Naive thymus-derived CD4-positive, alpha-beta T cell (primary cell): ENCODE measurements around the gene PADI4. TPM values are rescaled to one million over a fixed set of nuclear protein-coding genes. Genes with fewer than 3 reads are reported as not detected.

Source experiments
- ATAC-seq: fragments of 150-1000 bp; cut with Tn5 transposase; 2 replicates; pipeline ENCODE4 v1.10.0; 2021; ENCODE audit warnings: mild to moderate bottlenecking, moderate library complexity
- CTCF ChIA-PET: fragments of 350-600 bp; sonication (Branson Sonifier 250); formaldehyde crosslinking; loops from one replicate; lab custom pipeline; 2021; ENCODE audit warnings: antibody characterized with exemption; lab: Charles Lee
- POLR2A ChIA-PET: fragments of 350-600 bp; sonication (Branson Sonifier 250); formaldehyde crosslinking; loops from one replicate; lab custom pipeline; 2021; ENCODE audit warnings: antibody characterized with exemption, inconsistent platforms; lab: Charles Lee
- DNase-seq, 9 donors: peaks; one replicate each; pipeline versions ENCODE4 v3.0.0 to v3.0.0-alpha.2; 2020 to 2022; ENCODE audit warnings: mixed read lengths in 1 of 9
- H3K27ac ChIP-seq: one replicate; pipeline ENCODE4 v1.7.0; 2013; ENCODE audit warnings: mild to moderate bottlenecking, low read depth, low read length, moderate library complexity
- H3K27me3 ChIP-seq, 2 donors: one replicate each; pipeline ENCODE4 v1.7.0; 2013; ENCODE audit warnings: low read length in 2 of 2, mild to moderate bottlenecking in 2 of 2, moderate library complexity in 2 of 2; ENCODE audit not compliant: control insufficient read depth in 2 of 2, insufficient read depth in 2 of 2
- H3K36me3 ChIP-seq, 3 experiments: 1 replicate in 2 of 3; 2 replicates in 1 of 3; pipeline ENCODE4 v1.7.0; 2013; ENCODE audit warnings: low read length in 3 of 3, mild to moderate bottlenecking in 3 of 3, moderate library complexity in 1 of 3; ENCODE audit not compliant: insufficient read depth in 3 of 3, control insufficient read depth in 2 of 3
- H3K4me1 ChIP-seq, 2 donors: one replicate each; pipeline ENCODE4 v1.7.0; 2013; ENCODE audit warnings: low read length in 2 of 2, mild to moderate bottlenecking in 2 of 2, moderate library complexity in 1 of 2; ENCODE audit not compliant: control insufficient read depth in 2 of 2, insufficient read depth in 2 of 2
- H3K4me3 ChIP-seq: 2 replicates; pipeline ENCODE4 v1.7.0; 2013; ENCODE audit warnings: mild to moderate bottlenecking, low read length
- H3K9me3 ChIP-seq, 3 experiments: 1 replicate in 2 of 3; 2 replicates in 1 of 3; pipeline ENCODE4 v1.7.0; 2013; ENCODE audit warnings: low read length in 3 of 3; ENCODE audit not compliant: control insufficient read depth in 2 of 3
- H3K27ac Mint-ChIP-seq, 9 donors: one replicate each; pipeline ENCODE4 v1.8.0; 2020 to 2022; ENCODE audit warnings: mixed read lengths in 9 of 9, mild to moderate bottlenecking in 8 of 9, moderate library complexity in 5 of 9, inconsistent platforms in 2 of 9
- H3K27me3 Mint-ChIP-seq, 5 donors: one replicate each; pipeline ENCODE4 v1.8.0; 2021 to 2022; ENCODE audit warnings: mixed read lengths in 5 of 5, mild to moderate bottlenecking in 1 of 5
- H3K36me3 Mint-ChIP-seq, 5 donors: one replicate each; pipeline ENCODE4 v1.8.0; 2020 to 2022; ENCODE audit warnings: mixed read lengths in 5 of 5, mild to moderate bottlenecking in 3 of 5, inconsistent platforms in 1 of 5
- H3K4me1 Mint-ChIP-seq, 7 donors: one replicate each; pipeline ENCODE4 v1.8.0; 2020 to 2022; ENCODE audit warnings: mixed read lengths in 7 of 7, mild to moderate bottlenecking in 3 of 7, inconsistent platforms in 1 of 7
- H3K4me3 Mint-ChIP-seq, 10 donors: one replicate each; pipeline ENCODE4 v1.8.0; 2020 to 2022; ENCODE audit warnings: mild to moderate bottlenecking in 10 of 10, mixed read lengths in 10 of 10, moderate library complexity in 6 of 10, inconsistent platforms in 2 of 10
- H3K9me3 Mint-ChIP-seq, 11 donors: one replicate each; pipeline ENCODE4 v1.8.0; 2020 to 2022; ENCODE audit warnings: mixed read lengths in 11 of 11, mild to moderate bottlenecking in 4 of 11, inconsistent platforms in 1 of 11, moderate library complexity in 1 of 11
- intact Hi-C, 2 donors: fragments of 100-400 bp; cut with micrococcal nuclease; formaldehyde crosslinking; loops; one replicate each; pipeline ENCODE4 v1.15.1; 2023
- polyA plus RNA-seq, 2 donors: library from polyadenylated mRNA; unstranded; fragments of 300-500 nt; fragmentation: Illumina TruSeq; gene quantifications; one replicate each; pipeline ENCODE4 v1.2.3, GENCODE V29; 2021
- total RNA-seq, 6 experiments: library from RNA in 5 of 6; stranded (reverse) in 5 of 6; gene quantifications; 1 replicate in 5 of 6; 2 replicates in 1 of 6; pipeline ENCODE4 v1.2.3 and lab custom pipeline; 2021 to 2026

Gene PADI4
- total and polyA plus RNA-seq, 7 experiments from 2014 or later = 0.12 to 20.5 (median 2.4) TPM

- H3K4me3 ChIP-seq = no peak overlapping the region
- no peak for DNase-seq
- H3K27me3 ChIP-seq = no peaks in the 10 kb centered on the region
- CTCF ChIA-PET = no interaction called here
- Mint-ChIP-seq H3K27ac (no peak overlapping the region), H3K9me3 (peaks cover 0 to 4% (median 0%) of the 10 kb centered on the region in 11 donors), H3K27me3 (peaks cover 0 to 9% (median 0%) of the 10 kb centered on the region in 5 donors), H3K4me3 (no peak overlapping the region), H3K36me3 (peaks cover 0 to 4% (median 0%) of the 10 kb centered on the region in 5 donors), H3K4me1 (peaks cover 0 to 5% (median 0%) of the 10 kb centered on the region in 7 donors)
- ATAC-seq = peak; percentile 64
- no peaks in the 10 kb centered on the region for H3K36me3 ChIP-seq
- POLR2A ChIA-PET = interaction anchor here (0.6 kb wide), 1 partner anchor 30 kb away, joined by 3 read pairs; no protein-coding TSS in a partner anchor
- intact Hi-C loops = no loop called here
- no peaks in the 10 kb centered on the region for H3K4me1 ChIP-seq
- no peak overlapping the region for H3K27ac ChIP-seq
- H3K9me3 ChIP-seq = no peaks in the 10 kb centered on the region
Measured at GRCh38 chr1:17365293-17365692, 57.3 kb downstream of the PADI4 start.

GRCh38 chr1:17369466-17369865 is 61.5 kb downstream of the PADI4 start:
- Mint-ChIP-seq H3K27ac (no peak overlapping the region), H3K9me3 (no peaks in the 10 kb centered on the region), H3K36me3 (no peaks in the 10 kb centered on the region), H3K4me3 (no peak overlapping the region), H3K4me1 (peaks cover 0 to 2% (median 0%) of the 10 kb centered on the region in 7 donors), H3K27me3 (peaks cover 0 to 5% (median 0%) of the 10 kb centered on the region in 5 donors)
- no peak overlapping the region for H3K4me3 ChIP-seq
- DNase-seq (no peak), ATAC-seq (no peak)
- H3K36me3 ChIP-seq = no peaks in the 10 kb centered on the region
- H3K4me1 ChIP-seq = no peaks in the 10 kb centered on the region
- CTCF ChIA-PET = no interaction called here
- no peaks in the 10 kb centered on the region for H3K27me3 ChIP-seq
- POLR2A ChIA-PET = no interaction called here
- H3K9me3 ChIP-seq = no peaks in the 10 kb centered on the region
- no peak overlapping the region for H3K27ac ChIP-seq
- intact Hi-C loops = no loop called here

- ChIA-PET POLR2A (no interaction called here), CTCF (no interaction called here)
- Mint-ChIP-seq H3K27ac (no peak overlapping the region), H3K4me3 (no peak overlapping the region), H3K27me3 (peaks cover 0 to 3% (median 0%) of the 10 kb centered on the region in 5 donors), H3K4me1 (peaks cover 0 to under 1% (median 0%) of the 10 kb centered on the region in 7 donors), H3K9me3 (no peaks in the 10 kb centered on the region), H3K36me3 (no peaks in the 10 kb centered on the region)
- ATAC-seq (no peak), DNase-seq (no peak)
- H3K4me3 ChIP-seq = no peak overlapping the region
- intact Hi-C loops = no loop called here
- H3K36me3 ChIP-seq = no peaks in the 10 kb centered on the region
- H3K27me3 ChIP-seq = no peaks in the 10 kb centered on the region
- H3K4me1 ChIP-seq = no peaks in the 10 kb centered on the region
- H3K27ac ChIP-seq = no peak overlapping the region
- no peaks in the 10 kb centered on the region for H3K9me3 ChIP-seq
Measured at GRCh38 chr1:17370618-17371017, 62.6 kb downstream of the PADI4 start.

GRCh38 chr1:17371896-17372295 is 63.9 kb downstream of the PADI4 start, which contains the start of gene PADI6:
TSS of gene PADI6 (plus strand) at chr1:17372196. CDS start at chr1:17372246, 50 bp downstream.
- no peak within 1 kb of the TSS for H3K27ac Mint-ChIP-seq
- Histone ChIP-seq H3K27ac (no peak within 1 kb of the TSS), H3K4me1 (no peaks in the 10 kb centered on the region), H3K36me3 (no peaks in the 10 kb centered on the region), H3K9me3 (no peaks in the 10 kb centered on the region), H3K27me3 (no peaks in the 10 kb centered on the region), H3K4me3 (no peak within 1 kb of the TSS)
- no peaks in the 10 kb centered on the region for H3K9me3 Mint-ChIP-seq
- CTCF ChIA-PET = no interaction called here
- no peak within 1 kb of the TSS for H3K4me3 Mint-ChIP-seq
- no peaks in the 10 kb centered on the region for H3K36me3 Mint-ChIP-seq
- ATAC-seq (no peak), DNase-seq (no peak)
- POLR2A ChIA-PET = no interaction called here
- intact Hi-C loops = no loop called here
- peaks cover 0 to 3% (median 0%) of the 10 kb centered on the region in 5 donors for H3K27me3 Mint-ChIP-seq
- H3K4me1 Mint-ChIP-seq = no peaks in the 10 kb centered on the region

GRCh38 chr1:17372955-17373354 is 65.0 kb downstream of the PADI4 start:
- CTCF ChIA-PET = no interaction called here
- H3K4me3 Mint-ChIP-seq = no peak overlapping the region
- H3K9me3 Mint-ChIP-seq = no peaks in the 10 kb centered on the region
- Histone ChIP-seq H3K4me1 (no peaks in the 10 kb centered on the region), H3K4me3 (no peak overlapping the region), H3K36me3 (no peaks in the 10 kb centered on the region), H3K27me3 (no peaks in the 10 kb centered on the region), H3K27ac (no peak overlapping the region), H3K9me3 (no peaks in the 10 kb centered on the region)
- ATAC-seq = no peak
- no peak for DNase-seq
- no peaks in the 10 kb centered on the region for H3K36me3 Mint-ChIP-seq
- no peaks in the 10 kb centered on the region for H3K4me1 Mint-ChIP-seq
- intact Hi-C loops = no loop called here
- H3K27me3 Mint-ChIP-seq = peaks cover 0 to 7% (median 3%) of the 10 kb centered on the region in 5 donors
- POLR2A ChIA-PET = no interaction called here
- no peak overlapping the region for H3K27ac Mint-ChIP-seq

GRCh38 chr1:17375651-17376050 is 67.7 kb downstream of the PADI4 start:
- peaks cover 0 to 10% (median 3%) of the 10 kb centered on the region in 5 donors for H3K27me3 Mint-ChIP-seq
- no peaks in the 10 kb centered on the region for H3K36me3 Mint-ChIP-seq
- ChIA-PET CTCF (no interaction called here), POLR2A (no interaction called here)
- Histone ChIP-seq H3K4me1 (no peaks in the 10 kb centered on the region), H3K36me3 (no peaks in the 10 kb centered on the region), H3K9me3 (no peaks in the 10 kb centered on the region), H3K27ac (no peak overlapping the region), H3K27me3 (no peaks in the 10 kb centered on the region), H3K4me3 (no peak overlapping the region)
- DNase-seq = no peak
- H3K9me3 Mint-ChIP-seq = no peaks in the 10 kb centered on the region
- no peaks in the 10 kb centered on the region for H3K4me1 Mint-ChIP-seq
- no peak overlapping the region for H3K4me3 Mint-ChIP-seq
- intact Hi-C loops = no loop called here
- ATAC-seq = no peak
- no peak overlapping the region for H3K27ac Mint-ChIP-seq

- no peaks in the 10 kb centered on the region for H3K9me3 ChIP-seq
- Mint-ChIP-seq H3K4me3 (no peak overlapping the region), H3K27me3 (peaks cover 4 to 10% (median 6%) of the 10 kb centered on the region in 5 donors), H3K36me3 (no peaks in the 10 kb centered on the region), H3K27ac (no peak overlapping the region), H3K4me1 (no peaks in the 10 kb centered on the region), H3K9me3 (no peaks in the 10 kb centered on the region)
- intact Hi-C loops = no loop called here
- H3K27ac ChIP-seq = no peak overlapping the region
- no peak overlapping the region for H3K4me3 ChIP-seq
- no peak for DNase-seq
- no peaks in the 10 kb centered on the region for H3K36me3 ChIP-seq
- ChIA-PET POLR2A (no interaction called here), CTCF (no interaction called here)
- H3K27me3 ChIP-seq = no peaks in the 10 kb centered on the region
- ATAC-seq = no peak
- H3K4me1 ChIP-seq = no peaks in the 10 kb centered on the region
Measured at GRCh38 chr1:17377325-17377953, 69.4 kb downstream of the PADI4 start.
